HL-60 (cell line): ENCODE measurements around the gene PSG1.
"Not testable (repeated sequence)": the region's sequence is repeated elsewhere in the genome, so short reads cannot be mapped to it uniquely, and the experiment has no call there.

Experiments
- CTCF ChIP-seq: IDR thresholded peaks from one replicate; pipeline ENCODE4 v1.5.1; 2011; ENCODE audit warnings: low read length, control low read depth, inconsistent platforms; ENCODE audit not compliant: insufficient read depth
- POLR2AphosphoS5 ChIP-seq: IDR thresholded peaks from 2 replicates; pipeline ENCODE4 v1.6.1; 2012; ENCODE audit warnings: low read depth

GRCh38 chr19:42923106-42923505 is 43.6 kb upstream of the PSG1 start:
- TF ChIP-seq CTCF: peak; percentile 58
- not testable (repeated sequence) for TF ChIP-seq POLR2AphosphoS5
